Mesenteric fat pad (tissue), 1 donor: ENCODE measurements around the gene VHLL. TPM values are rescaled to one million over a fixed set of nuclear protein-coding genes. Genes with fewer than 3 reads are reported as not detected.
"Not testable (repeated sequence)": the region's sequence is repeated elsewhere in the genome, so short reads cannot be mapped to it uniquely, and the experiment has no call there.

Experiments used
- DNase-seq: peaks from one replicate; pipeline ENCODE4 v3.0.0-alpha.2; 2020; ENCODE audit warnings: low spot score
- long read RNA-seq: library from polyadenylated mRNA; unstranded; transcript quantifications from one replicate; pipeline ENCODE4 v2.0.0, GENCODE V29; 2020
- total RNA-seq: library from RNA; stranded (reverse); fragmentation: NEBNext Ultra II Directional; extraction: Animal tissue kit (Norgen Biotek cat#: 25700); gene quantifications from one replicate; pipeline ENCODE4 v1.2.1, GENCODE V29; 2021
- donor health status: DM: yes; HTN: yes; CAD: no.

Gene VHLL
- total RNA-seq = not detected
- long read RNA-seq = 0 reads

DNA sequence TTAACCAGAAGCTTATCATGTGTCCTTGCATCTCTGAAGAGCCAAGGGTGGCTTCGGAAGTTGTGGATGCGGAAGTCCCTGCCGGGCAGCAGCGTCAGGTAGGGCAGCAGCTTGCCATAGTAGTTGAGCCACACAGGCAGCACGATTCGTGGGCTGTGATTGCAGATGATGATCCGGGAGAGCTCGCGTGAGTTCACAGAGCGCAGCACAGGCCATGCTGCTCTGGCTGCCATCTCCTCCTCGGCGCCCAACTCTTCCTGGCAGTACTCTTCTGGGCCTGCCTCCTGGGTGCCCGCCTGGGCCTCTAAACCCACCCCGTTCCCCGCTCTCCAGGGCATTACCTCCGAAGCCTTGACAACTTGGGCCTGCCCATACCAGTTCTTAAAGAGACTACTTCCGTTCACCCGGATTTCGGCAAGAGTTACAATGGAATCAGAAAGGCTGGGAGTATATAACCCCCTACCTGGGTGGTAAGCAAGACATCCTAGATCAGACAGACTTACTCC lies at the start of gene VHLL:
Gene VHLL, minus strand, starts transcription at position 456 of the 506 bp plus-strand sequence. Its CDS starts 118 bp downstream, at position 338.
- DNase-seq = no peak

DNA sequence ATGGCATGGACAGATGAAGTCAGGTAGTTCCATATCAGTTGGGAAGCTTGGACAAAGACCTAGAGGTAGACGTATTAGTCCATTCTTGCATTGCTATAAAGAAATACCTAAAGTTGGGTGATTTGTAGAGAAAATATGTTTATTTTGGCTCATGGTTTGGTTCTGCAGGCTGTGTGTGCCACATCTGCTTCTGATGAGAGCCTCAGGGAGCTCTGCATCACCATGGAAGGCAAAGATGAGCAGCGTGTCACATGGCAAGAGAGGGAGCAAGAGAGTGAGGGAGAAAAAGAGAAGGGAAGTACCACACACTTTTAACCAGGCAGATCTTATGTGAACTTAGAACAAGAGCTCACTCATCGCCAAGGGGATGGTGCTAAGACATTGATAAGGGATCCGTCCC lies 48.2 kb upstream of the VHLL start:
- no peak for DNase-seq

DNA sequence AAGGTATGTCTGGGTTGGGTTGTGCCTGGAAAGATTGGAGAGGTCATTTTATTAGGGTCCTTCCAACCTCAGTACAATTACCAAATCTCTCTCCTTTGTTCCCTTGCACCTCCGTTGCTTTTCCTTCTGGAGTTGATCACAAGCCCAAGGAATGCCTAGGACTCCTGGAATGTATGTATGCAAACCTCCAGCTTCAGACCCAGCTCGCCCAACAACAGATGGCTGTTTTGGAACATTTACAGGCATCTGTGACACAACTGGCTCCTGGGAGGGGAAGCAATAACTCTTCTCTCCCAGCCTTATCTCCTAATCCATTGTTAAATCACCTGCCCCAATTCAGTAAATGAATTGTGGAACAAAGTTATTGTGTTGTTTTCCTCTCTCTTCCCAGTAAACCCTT lies 47.5 kb upstream of the VHLL start:
- DNase-seq = no peak

DNA sequence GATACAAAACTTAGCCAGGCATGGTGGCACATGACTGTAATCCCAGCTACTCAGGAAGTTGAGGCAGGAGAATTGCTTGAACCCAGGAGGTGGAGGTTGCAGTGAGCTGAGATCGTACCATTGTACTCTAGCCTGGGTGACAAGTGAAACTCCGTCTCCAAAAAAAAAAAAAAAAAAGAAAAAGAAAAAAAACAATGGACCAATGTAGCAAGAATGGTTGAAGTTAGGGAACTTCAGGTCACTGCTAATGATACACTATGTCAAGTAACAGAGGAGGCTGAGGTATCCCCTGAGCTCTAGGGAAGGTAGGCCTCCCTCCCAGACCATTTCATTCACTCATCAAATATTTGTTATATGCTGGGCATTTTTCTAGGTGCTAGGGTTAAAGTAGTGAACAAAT lies 46.9 kb upstream of the VHLL start:
- not testable (repeated sequence) for DNase-seq

DNA sequence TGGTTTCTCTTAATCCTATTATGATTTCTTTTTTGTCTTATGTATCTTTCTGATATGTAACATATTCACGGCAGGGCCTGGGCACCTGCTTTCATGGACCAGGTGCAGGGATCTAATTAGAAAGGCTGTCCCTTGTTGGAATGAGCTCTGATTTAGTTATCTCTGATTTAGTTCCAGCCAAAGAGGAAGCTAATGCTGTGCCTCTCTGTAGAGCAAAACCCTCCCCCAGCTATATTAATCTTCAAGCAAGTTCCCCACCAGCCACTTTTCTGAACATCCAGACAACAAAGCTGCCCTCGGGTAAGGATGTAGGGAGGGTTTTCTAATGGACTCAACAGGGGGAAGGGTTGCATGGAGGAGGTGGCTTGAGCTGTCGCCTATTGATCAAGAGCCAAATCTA lies 45.3 kb upstream of the VHLL start:
- DNase-seq = no peak

DNA sequence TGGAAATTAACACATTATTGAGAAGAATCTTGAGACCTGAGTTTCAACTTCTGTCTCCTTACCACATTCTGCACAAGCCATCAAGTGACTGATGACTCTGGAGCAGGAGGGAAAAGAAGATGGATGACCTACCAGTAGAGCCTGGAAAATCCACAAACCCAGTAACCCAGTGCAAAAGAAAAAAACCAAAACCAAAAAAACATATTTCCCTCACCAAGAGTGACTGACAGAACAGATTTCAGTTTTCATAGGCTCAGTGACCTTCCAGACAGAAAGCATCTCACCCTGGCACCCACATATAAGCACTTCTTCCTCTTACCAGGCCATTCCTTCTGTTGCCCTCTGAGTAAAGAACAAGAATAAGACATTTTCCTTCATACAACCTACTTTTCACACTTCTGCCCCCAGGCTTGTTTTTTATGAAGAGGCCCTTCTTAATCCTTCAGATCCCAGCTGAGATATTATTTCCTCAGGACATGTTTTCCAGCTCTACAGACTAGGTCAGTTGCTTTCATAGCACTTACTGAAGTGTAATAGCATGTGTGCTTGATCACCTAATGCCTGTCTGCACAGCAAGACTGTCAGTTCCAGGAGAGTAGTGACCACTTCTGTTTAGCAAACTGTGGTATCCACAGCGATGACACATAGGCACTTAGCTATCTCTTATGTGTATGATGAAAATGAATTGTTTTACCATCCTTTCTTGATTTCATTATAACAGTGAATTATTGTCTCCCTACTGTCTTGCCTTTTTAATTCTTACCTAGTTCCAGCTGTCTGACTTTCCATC lies 43.3 kb upstream of the VHLL start:
- no peak for DNase-seq

DNA sequence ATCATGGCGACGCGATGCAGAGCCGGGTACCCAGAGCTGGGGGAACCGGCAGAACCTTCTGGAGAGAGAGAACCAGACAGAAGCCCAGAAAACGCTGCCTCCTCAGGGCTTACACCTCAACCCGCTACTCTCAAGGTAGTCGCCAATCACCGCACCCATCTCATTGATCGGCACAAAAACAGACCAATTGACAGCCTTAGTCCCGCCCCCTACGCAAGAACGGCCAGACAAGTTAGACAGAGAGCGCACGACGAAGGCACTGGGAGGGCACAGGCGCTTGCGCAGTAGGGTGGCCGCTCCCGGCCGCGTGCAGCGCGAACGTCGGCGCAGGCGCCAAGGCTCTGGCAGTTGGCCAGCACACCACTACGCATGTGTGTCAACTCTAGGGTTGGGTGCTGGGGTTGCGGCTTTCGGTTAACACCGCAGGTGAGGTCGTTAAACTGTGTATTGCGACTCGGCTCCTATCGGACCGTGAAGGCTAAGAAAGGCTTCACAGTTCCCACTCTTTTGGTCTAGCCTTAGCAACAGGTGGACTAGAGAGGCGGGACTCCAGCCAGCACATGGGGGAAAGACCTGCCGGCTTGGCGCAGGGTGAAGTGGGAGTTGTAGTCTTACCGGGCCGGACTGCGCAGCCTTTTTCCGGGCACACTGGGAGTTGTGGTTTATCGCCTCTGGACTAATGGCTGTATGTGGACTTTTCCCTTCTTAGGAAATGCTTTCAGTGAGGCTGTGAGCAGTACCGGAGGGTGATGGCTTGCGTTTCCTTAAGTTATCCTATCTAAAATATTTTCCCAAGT lies 39.3 kb upstream of the VHLL start, which contains the start of the genes CCT3 and TSACC:
Gene CCT3, minus strand, starts transcription at position 113 of the 797 bp plus-strand sequence. Its CDS starts 108 bp downstream, at position 5.
Gene TSACC, plus strand, starts transcription at position 347 of the 797 bp plus-strand sequence. CDS start 1,232 bp downstream, outside the sequence.
- DNase-seq = peak; percentile 99

DNA sequence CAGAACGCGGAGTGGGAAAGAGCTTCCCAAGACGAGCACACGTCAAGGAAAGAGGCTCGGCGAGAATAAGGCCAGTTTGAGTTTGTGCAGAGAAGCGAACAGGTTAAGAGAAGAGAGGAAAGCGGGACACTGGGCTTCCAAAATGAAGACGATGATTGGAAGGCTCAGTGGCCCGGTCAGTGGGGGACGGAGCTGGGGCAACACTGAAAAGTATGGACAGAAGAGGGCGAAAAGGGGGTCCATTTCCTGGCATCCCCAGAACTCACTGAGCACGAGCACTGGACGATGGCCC lies 38.7 kb upstream of the VHLL start:
- DNase-seq = no peak

DNA sequence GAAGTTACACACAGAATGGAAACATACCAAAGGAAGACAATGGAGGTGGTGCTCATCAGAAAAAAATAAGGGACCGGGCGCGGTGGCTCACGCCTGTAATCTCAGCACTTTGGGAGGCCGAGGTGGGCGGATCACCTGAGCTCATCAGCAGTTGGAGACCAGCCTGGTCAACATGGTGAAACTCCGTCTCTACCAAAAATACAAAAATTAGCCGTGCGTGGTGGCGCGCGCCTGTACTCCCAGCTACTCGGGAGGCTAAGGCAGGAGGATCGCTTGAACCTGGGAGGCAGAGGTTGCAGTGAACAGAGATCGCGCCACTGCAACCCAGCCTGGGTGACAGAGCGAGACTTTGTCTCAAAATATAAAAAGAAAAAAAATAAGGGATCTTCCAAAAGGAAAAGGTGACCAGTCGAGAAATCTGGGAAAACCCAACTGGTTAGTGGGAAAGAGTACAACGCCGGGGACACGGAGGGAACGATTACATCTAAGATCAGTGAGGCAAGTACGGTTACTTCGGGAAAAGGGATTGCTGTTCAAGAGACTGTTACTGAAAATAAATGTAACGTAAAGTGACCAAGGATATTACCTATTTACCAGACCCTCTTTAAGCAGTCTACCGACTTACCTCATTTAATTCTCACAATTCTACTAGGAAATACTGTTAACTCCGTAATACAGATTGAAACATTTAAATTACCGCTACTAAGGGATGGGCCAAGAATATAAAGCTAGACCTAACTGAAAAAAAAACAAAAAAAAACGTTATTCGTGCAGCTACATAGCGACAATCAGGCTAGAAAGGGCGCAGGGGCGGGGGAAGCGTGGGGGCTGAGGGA lies 38.2 kb upstream of the VHLL start:
- DNase-seq = no peak

DNA sequence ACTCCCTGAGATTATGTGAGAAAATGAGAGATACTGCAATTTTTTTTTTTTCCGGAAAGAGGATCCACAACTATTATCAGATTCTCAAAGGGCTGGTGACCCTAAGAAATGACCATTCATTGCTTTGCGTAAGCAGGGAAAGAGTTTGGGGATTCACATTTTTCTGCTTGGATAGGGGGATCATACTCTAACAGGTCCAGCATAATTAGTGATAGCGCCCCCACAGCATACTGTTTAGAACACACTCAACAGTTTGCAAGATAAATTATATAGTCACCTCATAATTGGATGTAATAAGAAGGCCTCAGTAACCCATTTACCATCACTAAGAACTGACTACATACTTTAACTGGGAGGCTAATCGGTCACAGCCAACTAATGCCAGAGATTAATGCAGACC lies 37.1 kb upstream of the VHLL start:
- no peak for DNase-seq

DNA sequence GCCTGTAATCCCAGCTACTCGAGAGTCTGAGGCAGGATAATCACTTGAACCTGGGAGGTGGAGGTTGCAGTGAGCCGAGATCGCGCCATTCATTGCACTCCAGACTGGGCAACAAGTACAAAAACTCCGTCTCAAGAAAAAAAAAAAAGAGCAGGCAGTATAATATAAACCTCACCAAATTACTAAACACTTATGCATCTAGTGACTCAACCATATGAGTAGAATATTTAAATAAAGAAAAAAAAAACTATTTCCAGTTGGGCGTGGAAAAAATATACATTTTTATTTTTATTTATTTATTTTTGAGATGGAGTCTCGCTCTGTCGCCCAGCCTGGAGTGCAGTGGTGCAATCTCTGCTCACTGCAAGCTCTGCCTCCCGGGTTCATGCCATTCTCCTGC lies 24.1 kb upstream of the VHLL start:
- not testable (repeated sequence) for DNase-seq

DNA sequence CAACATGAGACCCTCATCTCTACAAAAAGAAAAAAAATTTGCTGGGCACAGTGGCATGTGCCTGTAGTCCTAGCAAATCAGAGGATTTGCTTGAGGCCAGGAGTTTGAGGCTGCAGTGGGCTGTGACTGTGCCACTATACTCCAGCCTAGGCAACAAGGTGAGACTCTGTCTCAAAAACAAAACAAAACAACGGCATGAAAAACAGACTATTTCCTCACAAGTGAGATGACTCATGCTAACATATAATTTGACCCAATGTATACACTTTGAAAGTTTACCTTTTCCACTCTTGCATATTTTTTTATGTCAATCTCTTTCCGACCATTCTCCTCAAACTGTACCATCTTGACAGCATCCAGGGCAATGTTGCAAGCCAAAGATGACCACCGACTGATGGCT lies 21.5 kb upstream of the VHLL start:
- no peak for DNase-seq

DNA sequence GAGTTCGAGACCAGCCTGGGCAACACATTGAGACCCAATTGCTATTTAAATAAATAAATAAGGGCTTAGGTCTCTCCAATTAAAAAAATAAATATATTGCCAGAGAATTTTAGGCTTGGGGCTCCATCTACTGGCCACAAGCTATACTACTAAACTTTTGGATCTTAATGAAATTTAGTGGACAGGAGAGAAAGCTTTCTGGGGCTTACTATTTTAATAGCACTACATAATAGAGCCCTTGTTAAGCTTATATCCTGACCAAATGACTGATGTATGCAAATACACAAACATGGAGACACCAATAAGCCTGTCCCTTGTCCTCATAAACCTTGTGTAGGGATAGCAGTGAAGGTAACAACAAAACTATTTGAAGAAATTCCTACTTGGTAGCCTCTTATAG lies 20.6 kb upstream of the VHLL start:
- DNase-seq = no peak

DNA sequence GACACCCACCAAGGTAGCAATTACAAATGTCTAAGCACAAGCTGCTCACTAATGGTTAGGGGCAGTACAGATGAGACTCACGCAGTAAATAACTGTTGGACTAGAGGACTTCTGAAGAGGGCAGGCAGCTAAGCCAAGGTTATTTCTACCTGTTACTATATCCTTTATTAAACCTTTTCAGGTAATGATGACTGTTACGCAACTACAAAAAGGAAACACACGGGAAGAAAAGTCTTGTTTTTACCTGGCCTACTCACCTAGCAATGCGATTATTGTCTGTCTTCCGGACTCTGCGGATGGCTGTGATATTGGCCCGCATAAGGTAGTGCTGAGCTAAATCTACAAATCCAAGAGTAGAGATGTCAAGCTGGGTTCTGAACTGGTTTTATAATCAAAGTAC lies 17.8 kb upstream of the VHLL start:
- DNase-seq = no peak

DNA sequence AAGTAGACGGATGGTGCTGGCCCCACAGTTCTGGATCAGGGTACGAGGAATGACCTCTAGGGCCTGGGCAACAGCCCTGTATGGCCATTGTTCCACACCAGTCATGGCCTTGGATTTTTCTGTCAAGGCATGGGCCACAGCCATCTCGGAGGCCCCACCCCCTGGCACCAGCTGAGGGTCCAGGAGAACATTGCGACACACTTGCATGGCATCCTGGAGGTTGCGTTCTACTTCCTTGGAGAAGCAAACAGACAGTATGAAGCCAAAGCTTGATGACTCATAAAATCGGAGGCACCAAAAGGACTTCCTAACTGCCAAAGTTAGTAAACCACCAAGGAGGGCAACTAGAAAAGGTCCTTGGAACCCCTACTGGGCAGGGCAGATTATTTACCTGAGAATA lies 11.9 kb upstream of the VHLL start:
- DNase-seq = peak; percentile 77

DNA sequence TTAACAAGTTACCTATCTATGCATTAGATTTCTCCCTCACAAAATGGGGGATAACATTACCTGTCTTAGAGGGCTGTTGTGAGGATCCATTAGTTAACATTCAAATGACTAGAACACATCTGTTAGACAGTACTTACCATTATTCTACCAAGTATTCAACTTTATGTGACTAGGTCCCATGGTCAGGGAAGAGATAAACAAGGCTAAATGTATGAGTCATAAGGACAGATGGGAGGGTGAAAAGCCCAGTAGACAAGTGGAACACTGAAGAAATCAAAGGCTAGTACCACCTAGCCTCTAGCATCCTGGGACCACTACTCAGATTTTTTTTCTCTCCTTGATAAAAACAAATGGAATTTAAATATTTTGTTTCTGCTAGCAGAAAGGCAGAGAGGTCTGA lies 9.0 kb upstream of the VHLL start:
- DNase-seq = no peak

DNA sequence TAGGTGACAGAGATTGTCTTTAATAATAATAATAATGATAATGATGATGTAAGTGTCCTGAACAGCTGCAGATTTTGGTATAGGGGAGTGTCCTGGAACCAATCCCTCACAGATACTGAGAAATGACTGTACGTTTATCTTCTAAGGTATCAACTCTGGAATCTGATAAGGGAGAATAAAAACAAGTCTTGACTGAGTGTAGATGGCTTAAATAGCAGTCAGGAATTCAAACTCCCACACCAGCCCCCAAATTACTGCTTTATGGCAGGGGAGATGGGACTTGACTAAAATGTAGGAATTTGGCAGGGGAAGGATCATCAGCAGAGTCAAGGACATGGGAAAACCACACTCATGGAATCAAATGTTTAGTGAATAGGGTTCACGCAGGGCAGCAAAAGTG lies 6.1 kb upstream of the VHLL start:
- no peak for DNase-seq

DNA sequence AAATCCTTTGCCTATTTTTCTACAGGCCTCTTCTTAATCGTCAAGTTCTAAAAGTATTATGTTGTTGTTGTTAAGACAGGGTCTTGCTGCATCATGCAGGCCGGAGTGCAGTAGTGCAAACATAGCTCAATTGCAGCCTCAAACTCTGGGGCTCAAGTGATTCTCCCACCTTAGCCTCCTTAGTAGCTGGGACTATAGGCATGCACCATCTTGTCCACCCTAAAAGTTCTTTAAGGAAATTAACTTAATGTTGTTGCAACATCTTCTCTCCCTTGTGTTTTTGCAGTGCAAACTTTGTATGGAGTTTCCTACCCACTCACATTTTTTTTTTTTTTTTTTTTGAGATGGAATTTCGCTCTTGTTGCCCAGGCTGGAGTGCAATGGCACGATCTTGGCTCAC lies 4.1 kb upstream of the VHLL start:
- DNase-seq = no peak

DNA sequence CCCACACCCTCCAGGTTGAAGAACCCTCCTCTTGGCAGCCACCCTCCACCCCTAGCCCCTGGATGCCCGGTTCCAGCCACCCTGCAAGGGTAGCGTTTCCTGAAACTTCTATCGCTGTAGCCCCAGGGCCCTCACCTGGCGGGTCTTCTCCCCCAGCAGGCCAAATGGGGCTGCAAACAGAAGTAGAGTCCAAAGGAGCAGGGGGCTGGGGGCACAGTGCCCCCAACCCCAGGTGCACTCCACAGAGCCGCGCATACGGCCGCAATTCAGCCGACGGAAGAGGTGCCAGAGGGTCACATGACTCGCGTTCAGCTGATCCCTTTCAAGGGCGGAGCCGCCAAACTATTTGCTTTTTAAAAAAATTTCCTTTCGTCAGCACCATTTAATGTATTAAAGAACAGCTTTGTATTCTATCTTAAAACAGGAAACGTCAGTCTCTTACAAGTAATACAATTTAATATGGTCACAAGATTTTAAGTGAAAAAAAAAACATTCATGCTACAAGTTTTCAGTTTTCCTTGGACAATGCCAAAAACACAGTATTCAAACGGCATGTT lies 3.6 kb downstream of the VHLL start, which contains the start of gene GLMP:
Gene GLMP, minus strand, starts transcription at position 289 of the 557 bp plus-strand sequence. Its CDS starts 34 bp downstream, at position 255.
- peak; percentile 79 for DNase-seq

DNA sequence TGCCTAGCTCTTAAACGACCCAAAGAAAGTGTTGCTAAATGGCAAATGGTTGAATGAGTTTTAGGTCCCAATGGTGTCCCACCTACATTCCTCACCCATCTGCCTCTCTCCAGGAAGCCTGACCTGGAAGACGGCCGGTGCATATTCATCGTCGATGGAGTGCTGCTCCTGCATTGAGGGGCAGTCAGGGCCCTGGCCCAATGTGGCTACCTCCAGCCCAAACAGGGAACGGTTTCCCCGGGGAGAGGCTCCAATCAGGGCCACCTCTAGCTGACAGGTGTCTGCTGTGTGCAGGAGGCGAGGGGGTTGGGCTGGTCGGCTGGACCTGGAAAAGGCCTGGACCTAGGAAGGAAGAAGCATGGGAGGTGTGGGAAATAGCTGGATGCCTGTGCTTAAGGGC lies 5.2 kb downstream of the VHLL start:
- DNase-seq = peak; percentile 82

DNA sequence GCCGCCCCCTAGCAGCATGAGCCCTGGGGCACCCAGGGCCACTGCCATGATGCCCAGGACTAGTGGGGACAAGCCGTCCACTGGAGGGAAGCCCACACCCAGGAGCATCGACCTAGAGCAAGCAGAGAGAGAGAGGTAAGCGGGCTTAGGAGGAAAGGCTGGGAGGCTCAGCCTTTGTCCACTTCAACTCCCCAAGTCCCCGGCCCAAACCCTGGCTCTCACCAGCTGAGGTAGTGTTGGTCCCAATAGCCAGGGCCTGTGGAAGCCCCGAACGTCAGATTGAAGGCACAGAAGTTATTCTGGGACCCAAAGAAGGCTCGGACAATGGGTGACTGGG lies 6.0 kb downstream of the VHLL start:
- peak; percentile 67 for DNase-seq
